Subcutaneous abdominal adipose tissue (tissue), 5 donors: ENCODE measurements around the gene AGO4.
"Not testable (repeated sequence)": the region's sequence is repeated elsewhere in the genome, so short reads cannot be mapped to it uniquely, and the experiment has no call there.

Experiments
- H3K27ac ChIP-seq: one replicate; pipeline ENCODE4 v1.7.0; 2013; ENCODE audit warnings: low read depth, mild to moderate bottlenecking, inconsistent platforms, low read length, moderate library complexity
- H3K27me3 ChIP-seq, 5 donors: one replicate each; pipeline ENCODE4 v1.7.0; 2013; ENCODE audit warnings: low read length in 5 of 5, inconsistent platforms in 1 of 5; ENCODE audit not compliant: control insufficient read depth in 5 of 5, insufficient read depth in 4 of 5
- H3K36me3 ChIP-seq, 5 donors: one replicate each; pipeline ENCODE4 v1.7.0; 2013; ENCODE audit warnings: low read length in 5 of 5; ENCODE audit not compliant: control insufficient read depth in 5 of 5, insufficient read depth in 5 of 5
- H3K4me1 ChIP-seq, 5 donors: one replicate each; pipeline ENCODE4 v1.7.0; 2013; ENCODE audit warnings: low read length in 5 of 5, mild to moderate bottlenecking in 3 of 5, moderate library complexity in 1 of 5; ENCODE audit not compliant: control insufficient read depth in 5 of 5, insufficient read depth in 5 of 5
- H3K4me3 ChIP-seq, 5 donors: one replicate each; pipeline ENCODE4 v1.7.0; 2013; ENCODE audit warnings: low read length in 5 of 5, low read depth in 1 of 5
- H3K9ac ChIP-seq, 5 donors: one replicate each; pipeline ENCODE4 v1.7.0; 2013; ENCODE audit warnings: low read length in 5 of 5, mild to moderate bottlenecking in 4 of 5, moderate library complexity in 3 of 5
- H3K9me3 ChIP-seq, 5 donors: one replicate each; pipeline ENCODE4 v1.7.0; 2013; ENCODE audit warnings: low read length in 5 of 5; ENCODE audit not compliant: control insufficient read depth in 5 of 5
- donor health status: healthy.
- donor health status: healthy.
- donor health status: healthy.
- donor health status: healthy.
- donor health status: healthy.

AGO4 gene

GRCh38 chr1:35856964-35857363 lies 49.1 kb downstream of the AGO4 start:
- Histone ChIP-seq H3K9ac (no peak overlapping the region), H3K36me3 (peaks cover 23 to 36% (median 28%) of the 10 kb centered on the region in 5 donors), H3K4me1 (peaks cover 0 to 6% (median 3%) of the 10 kb centered on the region in 5 donors), H3K27ac (no peak overlapping the region), H3K9me3 (no peaks in the 10 kb centered on the region), H3K27me3 (no peaks in the 10 kb centered on the region), H3K4me3 (no peak overlapping the region)

GRCh38 chr1:35857830-35858229 lies 50.0 kb downstream of the AGO4 start:
- Histone ChIP-seq H3K27me3 (no peaks in the 10 kb centered on the region), H3K4me1 (peaks cover 0 to 2% (median 0%) of the 10 kb centered on the region in 5 donors), H3K9me3 (no peaks in the 10 kb centered on the region), H3K4me3 (no peak overlapping the region), H3K36me3 (peaks cover 21 to 31% (median 25%) of the 10 kb centered on the region in 5 donors), H3K9ac (no peak overlapping the region), H3K27ac (no peak overlapping the region)

- Histone ChIP-seq H3K9ac (no peak overlapping the region), H3K9me3 (no peaks in the 10 kb centered on the region), H3K4me3 (no peak overlapping the region), H3K36me3 (peaks cover 2 to 7% (median 6%) of the 10 kb centered on the region in 5 donors), H3K27ac (no peak overlapping the region), H3K27me3 (no peaks in the 10 kb centered on the region), H3K4me1 (peaks cover 0 to 7% (median 2%) of the 10 kb centered on the region in 5 donors)
Measured at GRCh38 chr1:35860696-35861095, 52.9 kb downstream of the AGO4 start.

GRCh38 chr1:35863136-35863535 lies 55.3 kb downstream of the AGO4 start:
- Histone ChIP-seq H3K36me3 (no peaks in the 10 kb centered on the region), H3K9ac (no peak overlapping the region), H3K27me3 (no peaks in the 10 kb centered on the region), H3K9me3 (no peaks in the 10 kb centered on the region), H3K27ac (no peak overlapping the region), H3K4me3 (no peak overlapping the region), H3K4me1 (peaks cover 0 to 7% (median 2%) of the 10 kb centered on the region in 5 donors)

- Histone ChIP-seq H3K9me3 (no peaks in the 10 kb centered on the region), H3K27ac (no peak overlapping the region), H3K4me1 (peaks cover 0 to 7% (median 2%) of the 10 kb centered on the region in 5 donors), H3K36me3 (no peaks in the 10 kb centered on the region), H3K4me3 (no peak overlapping the region), H3K27me3 (no peaks in the 10 kb centered on the region), H3K9ac (no peak overlapping the region)
Measured at GRCh38 chr1:35863881-35864625, 56.2 kb downstream of the AGO4 start.

- Histone ChIP-seq H3K9me3 (no peaks in the 10 kb centered on the region), H3K4me3 (no peak overlapping the region), H3K27ac (no peak overlapping the region), H3K9ac (no peak overlapping the region), H3K27me3 (no peaks in the 10 kb centered on the region), H3K4me1 (peaks cover 0 to 7% (median 2%) of the 10 kb centered on the region in 5 donors), H3K36me3 (no peaks in the 10 kb centered on the region)
Measured at GRCh38 chr1:35864813-35865212, 57.0 kb downstream of the AGO4 start.

GRCh38 chr1:35866991-35867390 lies 59.2 kb downstream of the AGO4 start:
- H3K9me3 ChIP-seq, result no peaks in the 10 kb centered on the region
- no peak overlapping the region for H3K27ac ChIP-seq
- no peaks in the 10 kb centered on the region for H3K36me3 ChIP-seq
- no peaks in the 10 kb centered on the region for H3K27me3 ChIP-seq
- no peak overlapping the region for H3K4me3 ChIP-seq
- H3K9ac ChIP-seq, result no peak overlapping the region
- peaks cover 0 to 7% (median 0%) of the 10 kb centered on the region in 5 donors for H3K4me1 ChIP-seq

GRCh38 chr1:35869245-35869950 lies 61.6 kb downstream of the AGO4 start:
- H3K9me3 ChIP-seq, H3K9ac ChIP-seq, H3K36me3 ChIP-seq, H3K4me1 ChIP-seq, H3K4me3 ChIP-seq, H3K27ac ChIP-seq, H3K27me3 ChIP-seq: not testable (repeated sequence)

- H3K4me3 ChIP-seq, result no peak overlapping the region
- H3K27me3 ChIP-seq, result no peaks in the 10 kb centered on the region
- H3K27ac ChIP-seq, result no peak overlapping the region
- no peaks in the 10 kb centered on the region for H3K9me3 ChIP-seq
- H3K4me1 ChIP-seq, result no peaks in the 10 kb centered on the region
- no peaks in the 10 kb centered on the region for H3K36me3 ChIP-seq
- H3K9ac ChIP-seq, result no peak overlapping the region
Measured at GRCh38 chr1:35870651-35871309, 63.0 kb downstream of the AGO4 start.

GRCh38 chr1:35873243-35873750 lies 65.5 kb downstream of the AGO4 start:
- no peaks in the 10 kb centered on the region for H3K4me1 ChIP-seq
- no peak overlapping the region for H3K4me3 ChIP-seq
- H3K9ac ChIP-seq, result no peak overlapping the region
- no peaks in the 10 kb centered on the region for H3K27me3 ChIP-seq
- H3K9me3 ChIP-seq, result no peaks in the 10 kb centered on the region
- H3K36me3 ChIP-seq, result no peaks in the 10 kb centered on the region
- no peak overlapping the region for H3K27ac ChIP-seq
